Parathyroid adenoma (tissue), 2 donors: ENCODE measurements around the gene PRRT4.

Experiments used
- H2AFZ ChIP-seq: fragments of 300-600 bp; sonication (generic); one replicate; pipeline ENCODE4 v1.7.0; 2017; ENCODE audit warnings: antibody characterized with exemption, mild to moderate bottlenecking
- H3K27ac ChIP-seq: fragments of 300-600 bp; sonication (generic); one replicate; pipeline ENCODE4 v1.7.0; 2017
- H3K27me3 ChIP-seq: fragments of 300-600 bp; sonication (generic); one replicate; pipeline ENCODE4 v1.7.0; 2017; ENCODE audit warnings: low read length; ENCODE audit not compliant: control insufficient read depth, insufficient read depth
- H3K36me3 ChIP-seq: fragments of 300-600 bp; sonication (generic); one replicate; pipeline ENCODE4 v1.7.0; 2017; ENCODE audit warnings: low read length; ENCODE audit not compliant: control insufficient read depth, insufficient read depth
- H3K4me1 ChIP-seq: fragments of 300-600 bp; sonication (generic); one replicate; pipeline ENCODE4 v1.7.0; 2017; ENCODE audit warnings: control low read depth
- H3K4me2 ChIP-seq: fragments of 300-600 bp; sonication (generic); one replicate; pipeline ENCODE4 v1.7.0; 2017; ENCODE audit warnings: low read length
- H3K4me3 ChIP-seq: fragments of 300-600 bp; sonication (generic); one replicate; pipeline ENCODE4 v1.7.0; 2017; ENCODE audit warnings: low read depth, low read length
- H3K79me2 ChIP-seq: fragments of 300-600 bp; sonication (generic); one replicate; pipeline ENCODE4 v1.7.0; 2017; ENCODE audit warnings: control low read depth
- H3K9ac ChIP-seq: fragments of 300-600 bp; sonication (generic); one replicate; pipeline ENCODE4 v1.7.0; 2017; ENCODE audit warnings: mild to moderate bottlenecking
- H3K9me3 ChIP-seq: fragments of 300-600 bp; sonication (generic); one replicate; pipeline ENCODE4 v1.7.0; 2017; ENCODE audit warnings: low read length; ENCODE audit not compliant: control insufficient read depth
- TF ChIP-seq, protein P1 (sequence below): fragments of 300-600 bp; sonication (generic); IDR thresholded peaks from one replicate; pipeline ENCODE4 v1.7.0; 2017; ENCODE audit warnings: antibody characterized with exemption, mild to moderate bottlenecking
- donor health status: primary hyperparathyroidism.

PRRT4 gene

GRCh38 chr7:128309976-128310375 is 51.5 kb downstream of the PRRT4 start:
- no peaks in the 10 kb centered on the region for H3K9me3 ChIP-seq
- no peaks in the 10 kb centered on the region for H3K79me2 ChIP-seq
- no peaks in the 10 kb centered on the region for H3K36me3 ChIP-seq
- H3K27me3 ChIP-seq: no peaks in the 10 kb centered on the region
- TF ChIP-seq, protein P1, sequence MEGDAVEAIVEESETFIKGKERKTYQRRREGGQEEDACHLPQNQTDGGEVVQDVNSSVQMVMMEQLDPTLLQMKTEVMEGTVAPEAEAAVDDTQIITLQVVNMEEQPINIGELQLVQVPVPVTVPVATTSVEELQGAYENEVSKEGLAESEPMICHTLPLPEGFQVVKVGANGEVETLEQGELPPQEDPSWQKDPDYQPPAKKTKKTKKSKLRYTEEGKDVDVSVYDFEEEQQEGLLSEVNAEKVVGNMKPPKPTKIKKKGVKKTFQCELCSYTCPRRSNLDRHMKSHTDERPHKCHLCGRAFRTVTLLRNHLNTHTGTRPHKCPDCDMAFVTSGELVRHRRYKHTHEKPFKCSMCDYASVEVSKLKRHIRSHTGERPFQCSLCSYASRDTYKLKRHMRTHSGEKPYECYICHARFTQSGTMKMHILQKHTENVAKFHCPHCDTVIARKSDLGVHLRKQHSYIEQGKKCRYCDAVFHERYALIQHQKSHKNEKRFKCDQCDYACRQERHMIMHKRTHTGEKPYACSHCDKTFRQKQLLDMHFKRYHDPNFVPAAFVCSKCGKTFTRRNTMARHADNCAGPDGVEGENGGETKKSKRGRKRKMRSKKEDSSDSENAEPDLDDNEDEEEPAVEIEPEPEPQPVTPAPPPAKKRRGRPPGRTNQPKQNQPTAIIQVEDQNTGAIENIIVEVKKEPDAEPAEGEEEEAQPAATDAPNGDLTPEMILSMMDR: no peak
- H2AFZ ChIP-seq: no peak overlapping the region
- H3K4me2 ChIP-seq: no peak overlapping the region
- no peak overlapping the region for H3K27ac ChIP-seq
- H3K4me3 ChIP-seq: no peak overlapping the region
- no peak overlapping the region for H3K9ac ChIP-seq
- H3K4me1 ChIP-seq: no peaks in the 10 kb centered on the region

GRCh38 chr7:128309124-128309523 is 52.4 kb downstream of the PRRT4 start:
- no peaks in the 10 kb centered on the region for H3K9me3 ChIP-seq
- no peak overlapping the region for H3K27ac ChIP-seq
- H3K4me1 ChIP-seq: peaks cover 5% of the 10 kb centered on the region
- TF ChIP-seq, protein P1: no peak
- no peak overlapping the region for H2AFZ ChIP-seq
- H3K4me3 ChIP-seq: no peak overlapping the region
- H3K27me3 ChIP-seq: no peaks in the 10 kb centered on the region
- H3K4me2 ChIP-seq: no peak overlapping the region
- H3K9ac ChIP-seq: no peak overlapping the region
- H3K36me3 ChIP-seq: no peaks in the 10 kb centered on the region
- H3K79me2 ChIP-seq: no peaks in the 10 kb centered on the region

GRCh38 chr7:128307061-128307460 is 54.4 kb downstream of the PRRT4 start:
- no peak overlapping the region for H3K9ac ChIP-seq
- H3K79me2 ChIP-seq: no peaks in the 10 kb centered on the region
- H3K27me3 ChIP-seq: no peaks in the 10 kb centered on the region
- no peak overlapping the region for H3K27ac ChIP-seq
- H2AFZ ChIP-seq: no peak overlapping the region
- H3K36me3 ChIP-seq: no peaks in the 10 kb centered on the region
- H3K4me2 ChIP-seq: no peak overlapping the region
- no peaks in the 10 kb centered on the region for H3K9me3 ChIP-seq
- no peak overlapping the region for H3K4me3 ChIP-seq
- H3K4me1 ChIP-seq: peaks cover 10% of the 10 kb centered on the region
- TF ChIP-seq, protein P1: no peak

- Histone ChIP-seq H3K79me2 (no peaks in the 10 kb centered on the region), H3K4me1 (peaks cover 10% of the 10 kb centered on the region), H3K27me3 (no peaks in the 10 kb centered on the region), H2AFZ (no peak overlapping the region), H3K4me3 (no peak overlapping the region), H3K9me3 (no peaks in the 10 kb centered on the region), H3K27ac (no peak overlapping the region), H3K36me3 (no peaks in the 10 kb centered on the region), H3K9ac (no peak overlapping the region), H3K4me2 (no peak overlapping the region)
- TF ChIP-seq, protein P1: no peak
Measured at GRCh38 chr7:128304212-128304611, 57.3 kb downstream of the PRRT4 start.

GRCh38 chr7:128303643-128304042 is 57.8 kb downstream of the PRRT4 start:
- Histone ChIP-seq H3K4me2 (no peak overlapping the region), H3K4me1 (peaks cover 10% of the 10 kb centered on the region), H3K9ac (no peak overlapping the region), H3K4me3 (no peak overlapping the region), H3K36me3 (no peaks in the 10 kb centered on the region), H2AFZ (no peak overlapping the region), H3K9me3 (no peaks in the 10 kb centered on the region), H3K79me2 (no peaks in the 10 kb centered on the region), H3K27me3 (no peaks in the 10 kb centered on the region), H3K27ac (no peak overlapping the region)
- TF ChIP-seq, protein P1: no peak
